ENCODE data around the gene TGM6. TPM values are rescaled to one million over a fixed set of nuclear protein-coding genes. Genes with fewer than 3 reads are reported as not detected.
A peak's percentile ranks its signal among the peaks of the same experiment; 100 is the strongest.

The TGM6 gene
- total RNA-seq, 2 donors from 2014 or later = not detected

- H3K27ac Mint-ChIP-seq = peak overlapping the region; percentile 65
- ATAC-seq (no peak), DNase-seq (no peak)
- H3K4me3 Mint-ChIP-seq = no peak overlapping the region
- peaks cover 7% of the 10 kb centered on the region for H3K36me3 Mint-ChIP-seq (ENCODE audit: low read depth)
- peaks cover 9% of the 10 kb centered on the region for H3K4me1 Mint-ChIP-seq
- no peaks in the 10 kb centered on the region for H3K27me3 Mint-ChIP-seq
- H3K9me3 ChIP-seq (ENCODE audit: control insufficient read depth, low read length, poor library complexity, severe bottlenecking) = no peaks in the 10 kb centered on the region
Measured at GRCh38 chr20:2455771-2456497, 75.2 kb downstream of the TGM6 start.

- Mint-ChIP-seq H3K27me3 (no peaks in the 10 kb centered on the region), H3K27ac (no peak overlapping the region), H3K4me3 (no peak overlapping the region), H3K4me1 (peaks cover 6% of the 10 kb centered on the region), H3K36me3 (ENCODE audit: low read depth) (peaks cover 12% of the 10 kb centered on the region)
- no peaks in the 10 kb centered on the region for H3K9me3 ChIP-seq (ENCODE audit: control insufficient read depth, low read length, poor library complexity, severe bottlenecking)
- no peak for ATAC-seq
- DNase-seq = no peak
Measured at GRCh38 chr20:2458919-2459499, 78.3 kb downstream of the TGM6 start.

GRCh38 chr20:2459981-2460751 is 79.5 kb downstream of the TGM6 start:
- Mint-ChIP-seq H3K27ac (no peak overlapping the region), H3K4me1 (peaks cover 6% of the 10 kb centered on the region), H3K4me3 (peak overlapping the region; percentile 68), H3K36me3 (ENCODE audit: low read depth) (peaks cover 12% of the 10 kb centered on the region), H3K27me3 (no peaks in the 10 kb centered on the region)
- no peak for ATAC-seq
- H3K9me3 ChIP-seq (ENCODE audit: control insufficient read depth, low read length, poor library complexity, severe bottlenecking) = no peaks in the 10 kb centered on the region
- no peak for DNase-seq

- Mint-ChIP-seq H3K27me3 (no peaks in the 10 kb centered on the region), H3K4me3 (peak overlapping the region; percentile 68), H3K36me3 (ENCODE audit: low read depth) (peaks cover 16% of the 10 kb centered on the region), H3K4me1 (peaks cover 8% of the 10 kb centered on the region), H3K27ac (peak overlapping the region; percentile 9)
- DNase-seq (no peak), ATAC-seq (no peak)
- no peaks in the 10 kb centered on the region for H3K9me3 ChIP-seq (ENCODE audit: control insufficient read depth, low read length, poor library complexity, severe bottlenecking)
Measured at GRCh38 chr20:2460752-2461424, 80.2 kb downstream of the TGM6 start.

GRCh38 chr20:2462484-2462883 is 81.8 kb downstream of the TGM6 start:
- H3K9me3 ChIP-seq (ENCODE audit: control insufficient read depth, low read length, poor library complexity, severe bottlenecking) = no peaks in the 10 kb centered on the region
- peaks cover 21% of the 10 kb centered on the region for H3K36me3 Mint-ChIP-seq (ENCODE audit: low read depth)
- H3K27ac Mint-ChIP-seq = no peak overlapping the region
- ATAC-seq (no peak), DNase-seq (no peak)
- no peaks in the 10 kb centered on the region for H3K27me3 Mint-ChIP-seq
- H3K4me3 Mint-ChIP-seq = no peak overlapping the region
- H3K4me1 Mint-ChIP-seq = peaks cover 14% of the 10 kb centered on the region

- H3K9me3 ChIP-seq (ENCODE audit: control insufficient read depth, low read length, poor library complexity, severe bottlenecking) = no peaks in the 10 kb centered on the region
- no peaks in the 10 kb centered on the region for H3K27me3 Mint-ChIP-seq
- no peak for DNase-seq
- H3K4me1 Mint-ChIP-seq = peaks cover 25% of the 10 kb centered on the region
- no peak overlapping the region for H3K4me3 Mint-ChIP-seq
- ATAC-seq = no peak
- peaks cover 27% of the 10 kb centered on the region for H3K36me3 Mint-ChIP-seq (ENCODE audit: low read depth)
- peak overlapping the region; percentile 60 for H3K27ac Mint-ChIP-seq
Measured at GRCh38 chr20:2463616-2464365, 83.1 kb downstream of the TGM6 start.

GRCh38 chr20:2465100-2465499 is 84.4 kb downstream of the TGM6 start:
- DNase-seq (no peak), ATAC-seq (no peak)
- H3K4me1 Mint-ChIP-seq = peaks cover 34% of the 10 kb centered on the region
- peaks cover 24% of the 10 kb centered on the region for H3K36me3 Mint-ChIP-seq (ENCODE audit: low read depth)
- H3K27ac Mint-ChIP-seq = no peak overlapping the region
- no peaks in the 10 kb centered on the region for H3K27me3 Mint-ChIP-seq
- no peak overlapping the region for H3K4me3 Mint-ChIP-seq
- no peaks in the 10 kb centered on the region for H3K9me3 ChIP-seq (ENCODE audit: control insufficient read depth, low read length, poor library complexity, severe bottlenecking)

- Mint-ChIP-seq H3K27me3 (no peaks in the 10 kb centered on the region), H3K4me3 (peak overlapping the region; percentile 47), H3K36me3 (ENCODE audit: low read depth) (peaks cover 18% of the 10 kb centered on the region), H3K27ac (peak overlapping the region; percentile 98), H3K4me1 (peaks cover 42% of the 10 kb centered on the region)
- DNase-seq (no peak), ATAC-seq (no peak)
- no peaks in the 10 kb centered on the region for H3K9me3 ChIP-seq (ENCODE audit: control insufficient read depth, low read length, poor library complexity, severe bottlenecking)
Measured at GRCh38 chr20:2467412-2467811, 86.7 kb downstream of the TGM6 start.

- peak overlapping the region; percentile 98 for H3K27ac Mint-ChIP-seq
- peaks cover 41% of the 10 kb centered on the region for H3K4me1 Mint-ChIP-seq
- DNase-seq (no peak), ATAC-seq (no peak)
- H3K9me3 ChIP-seq (ENCODE audit: control insufficient read depth, low read length, poor library complexity, severe bottlenecking) = no peaks in the 10 kb centered on the region
- H3K4me3 Mint-ChIP-seq = peak overlapping the region; percentile 98
- peaks cover 15% of the 10 kb centered on the region for H3K36me3 Mint-ChIP-seq (ENCODE audit: low read depth)
- H3K27me3 Mint-ChIP-seq = no peaks in the 10 kb centered on the region
Measured at GRCh38 chr20:2468581-2469407, 88.1 kb downstream of the TGM6 start.

- Mint-ChIP-seq H3K27me3 (no peaks in the 10 kb centered on the region), H3K4me1 (peaks cover 41% of the 10 kb centered on the region), H3K36me3 (ENCODE audit: low read depth) (peaks cover 15% of the 10 kb centered on the region), H3K4me3 (peak overlapping the region; percentile 98), H3K27ac (peak overlapping the region; percentile 98)
- peak; percentile 57 for ATAC-seq
- no peaks in the 10 kb centered on the region for H3K9me3 ChIP-seq (ENCODE audit: control insufficient read depth, low read length, poor library complexity, severe bottlenecking)
- DNase-seq = peak; percentile 22 to 49 (median 25)
Measured at GRCh38 chr20:2469991-2470422, 89.3 kb downstream of the TGM6 start.

GRCh38 chr20:2470423-2471193 is 89.9 kb downstream of the TGM6 start, which contains the start of gene SNRPB:
Gene SNRPB, minus strand, starts transcription at chr20:2470789. Its CDS starts 99 bp downstream, at chr20:2470690.
- ATAC-seq = peak; percentile 93
- peaks cover 40% of the 10 kb centered on the region for H3K4me1 Mint-ChIP-seq
- peak within 1 kb of the TSS; percentile 98 for H3K27ac Mint-ChIP-seq
- no peaks in the 10 kb centered on the region for H3K27me3 Mint-ChIP-seq
- DNase-seq = peak; percentile 87 to 92 (median 91)
- H3K4me3 Mint-ChIP-seq = peak within 1 kb of the TSS; percentile 98
- peaks cover 14% of the 10 kb centered on the region for H3K36me3 Mint-ChIP-seq (ENCODE audit: low read depth)
- H3K9me3 ChIP-seq (ENCODE audit: control insufficient read depth, low read length, poor library complexity, severe bottlenecking) = no peaks in the 10 kb centered on the region
